Measurements from ENCODE around the gene PPM1L.

DNA sequence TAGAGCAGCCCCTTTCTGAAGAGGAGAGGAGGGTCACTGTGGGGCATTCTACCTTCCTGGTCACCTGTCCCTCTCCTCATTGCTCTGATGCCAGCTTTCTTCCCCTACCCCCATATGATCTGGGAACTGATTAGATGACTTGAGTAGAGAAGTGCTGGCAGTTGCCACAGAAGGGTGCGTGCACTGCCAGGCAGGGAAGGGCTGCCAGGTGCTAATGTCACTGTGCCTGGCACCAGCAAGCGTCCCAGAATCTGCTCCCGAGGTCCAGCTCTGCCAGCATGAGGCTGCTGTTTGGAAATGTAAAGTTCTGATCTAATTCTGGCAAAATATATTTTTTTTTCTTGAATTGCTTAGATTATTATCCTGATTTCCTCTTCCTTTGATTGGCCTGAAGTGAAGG is 52.8 kb downstream of the PPM1L start:
- no peak for TF ChIP-seq EZH2phosphoT487 (IDR thresholded peaks at IDR 0.05; ENCODE audit: low read depth)
- TF ChIP-seq, protein P1, sequence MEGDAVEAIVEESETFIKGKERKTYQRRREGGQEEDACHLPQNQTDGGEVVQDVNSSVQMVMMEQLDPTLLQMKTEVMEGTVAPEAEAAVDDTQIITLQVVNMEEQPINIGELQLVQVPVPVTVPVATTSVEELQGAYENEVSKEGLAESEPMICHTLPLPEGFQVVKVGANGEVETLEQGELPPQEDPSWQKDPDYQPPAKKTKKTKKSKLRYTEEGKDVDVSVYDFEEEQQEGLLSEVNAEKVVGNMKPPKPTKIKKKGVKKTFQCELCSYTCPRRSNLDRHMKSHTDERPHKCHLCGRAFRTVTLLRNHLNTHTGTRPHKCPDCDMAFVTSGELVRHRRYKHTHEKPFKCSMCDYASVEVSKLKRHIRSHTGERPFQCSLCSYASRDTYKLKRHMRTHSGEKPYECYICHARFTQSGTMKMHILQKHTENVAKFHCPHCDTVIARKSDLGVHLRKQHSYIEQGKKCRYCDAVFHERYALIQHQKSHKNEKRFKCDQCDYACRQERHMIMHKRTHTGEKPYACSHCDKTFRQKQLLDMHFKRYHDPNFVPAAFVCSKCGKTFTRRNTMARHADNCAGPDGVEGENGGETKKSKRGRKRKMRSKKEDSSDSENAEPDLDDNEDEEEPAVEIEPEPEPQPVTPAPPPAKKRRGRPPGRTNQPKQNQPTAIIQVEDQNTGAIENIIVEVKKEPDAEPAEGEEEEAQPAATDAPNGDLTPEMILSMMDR (IDR thresholded peaks at IDR 0.05; ENCODE audit: low read depth, low read length): no peak
